Right cardiac atrium (tissue), 5 donors: ENCODE measurements around the gene SESN2. TPM values are rescaled to one million over a fixed set of nuclear protein-coding genes. Genes with fewer than 3 reads are reported as not detected.
"Not testable (repeated sequence)": the region's sequence is repeated elsewhere in the genome, so short reads cannot be mapped to it uniquely, and the experiment has no call there.

ENCODE experiments used
- ATAC-seq, 2 donors: fragments of 200-7000 bp; cut with Tn5 transposase; one replicate each; pipeline versions ENCODE4 v1.8.0 to v1.9.1; 2020; ENCODE audit warnings: moderate library complexity in 2 of 2, mild to moderate bottlenecking in 1 of 2
- DNase-seq, 3 donors: peaks; one replicate each; pipeline ENCODE4 v3.0.0-alpha.2; 2020
- H3K27ac ChIP-seq: one replicate; pipeline ENCODE4 v1.5.1; 2013; ENCODE audit warnings: mild to moderate bottlenecking, low read length, control low read depth, moderate library complexity
- H3K27me3 ChIP-seq: one replicate; pipeline ENCODE4 v1.6.1; 2013; ENCODE audit not compliant: control insufficient read depth, insufficient read depth
- H3K4me1 ChIP-seq: one replicate; pipeline ENCODE4 v1.6.1; 2013; ENCODE audit warnings: low read length; ENCODE audit not compliant: control insufficient read depth, insufficient read depth
- H3K4me3 ChIP-seq: one replicate; pipeline ENCODE4 v1.5.1; 2013; ENCODE audit warnings: low read length, control low read depth
- H3K9me3 ChIP-seq: one replicate; pipeline ENCODE4 v1.6.1; 2013; ENCODE audit warnings: low read length; ENCODE audit not compliant: control insufficient read depth
- WGBS: extraction: QIAGEN DNeasy Blood & Tissue Kit; methylation state at CpG from one replicate; pipeline ENCODE4 v1.1.7; 2013; 5-methylcytosine and 5-hydroxymethylcytosine counted together
- intact Hi-C, 4 donors: fragments of 100-400 bp; cut with DNase I; formaldehyde crosslinking; loops; one replicate each; pipeline versions ENCODE4 v1.11.0 to v1.14.0; 2022 to 2023
- polyA plus RNA-seq: library from polyadenylated mRNA; stranded (reverse); fragments of 200-250 nt; gene quantifications from one replicate; pipeline ENCODE4 v1.2.3, GENCODE V29; 2013
- total RNA-seq, 4 donors: library from RNA; stranded (reverse); fragmentation: NEBNext Ultra II Directional; extraction: Animal tissue kit (Norgen Biotek cat#: 25700); gene quantifications; one replicate each; pipeline ENCODE4 v1.2.1, GENCODE V29; 2021
- donor health status: healthy with polysubstance abuse.
- donor health status: DM: no; HTN: yes; CAD: no.
- donor health status: DM: no; HTN: no; CAD: no.
- donor health status: DM: no; HTN: yes; CAD: no; lungs with severe emphysema.
- donor health status: DM: yes; HTN: yes; CAD: no.

Gene SESN2
- total and polyA plus RNA-seq, 5 donors, result 3.1 to 3.8 (median 3.5) TPM

DNA sequence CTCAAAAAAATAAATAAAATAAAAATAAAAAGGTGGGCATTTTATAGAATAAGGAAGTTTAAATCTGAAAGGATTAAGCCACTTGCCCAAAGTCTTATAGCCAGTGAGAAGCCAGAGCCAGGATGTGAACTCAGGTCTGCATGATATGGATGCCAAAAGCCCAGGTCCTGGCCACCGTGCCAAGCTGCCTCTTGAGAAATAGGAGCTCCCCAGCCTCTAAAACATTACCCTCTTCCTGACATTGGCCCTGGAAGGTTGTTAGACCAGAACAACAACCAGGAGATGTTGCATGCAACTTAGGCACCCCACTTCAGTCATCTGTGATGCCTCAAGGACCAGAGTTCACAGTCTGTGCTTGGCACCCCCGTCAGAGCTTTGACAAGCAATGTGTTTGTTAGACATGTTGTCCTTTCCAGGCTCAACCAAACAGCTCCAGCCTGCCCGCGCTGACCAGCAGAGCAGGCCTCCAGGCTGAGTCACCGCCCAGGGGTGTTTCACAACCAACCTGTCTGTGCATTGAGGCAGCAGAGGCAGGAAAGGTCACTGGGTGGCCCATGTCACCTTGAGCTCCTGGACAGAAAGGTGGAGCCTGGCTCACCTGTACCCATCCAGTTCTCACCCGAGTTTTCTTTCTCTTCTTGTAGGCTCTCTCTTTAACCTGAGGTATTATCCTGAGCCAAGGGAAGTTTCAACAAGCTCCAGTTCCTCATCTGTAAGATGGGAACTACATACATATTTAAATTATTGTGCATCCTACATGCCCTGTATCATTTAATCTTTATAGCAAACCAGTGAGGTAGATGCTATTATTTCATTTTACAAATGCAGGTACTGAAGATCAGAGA lies 54.6 kb downstream of the SESN2 start:
- H3K4me1 ChIP-seq, result no peaks in the 10 kb centered on the region
- no peak overlapping the region for H3K27ac ChIP-seq
- peak; percentile 31 to 52 for ATAC-seq
- 79% methylated on average over 6 of the region's 6 CpGs for WGBS
- H3K4me3 ChIP-seq, result no peak overlapping the region
- intact Hi-C loops, result no loop called here
- no peaks in the 10 kb centered on the region for H3K27me3 ChIP-seq
- no peaks in the 10 kb centered on the region for H3K9me3 ChIP-seq
- peak in 1 of 3 donors; percentile 45 for DNase-seq

DNA sequence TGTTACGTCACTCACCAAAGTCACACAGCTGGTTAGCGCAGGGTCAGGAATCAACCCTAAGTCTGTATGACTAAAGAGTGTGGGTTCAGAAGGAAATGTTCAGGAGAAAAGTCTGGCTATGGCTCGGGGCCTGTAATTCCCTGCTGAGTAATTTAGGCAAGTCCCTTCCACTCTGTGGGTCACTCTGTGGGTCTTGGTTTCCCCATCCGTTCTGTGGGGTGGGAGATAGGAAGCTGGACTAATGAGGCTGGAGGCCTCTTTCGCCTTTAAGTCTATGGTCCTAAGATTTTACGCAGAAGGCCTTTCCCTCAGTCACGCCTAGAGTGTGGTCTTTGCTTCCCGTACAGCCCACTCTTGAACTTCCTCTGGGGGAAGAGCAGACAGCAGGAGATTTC lies 55.2 kb downstream of the SESN2 start:
- Histone ChIP-seq H3K4me1 (no peaks in the 10 kb centered on the region), H3K27ac (no peak overlapping the region), H3K4me3 (no peak overlapping the region), H3K9me3 (no peaks in the 10 kb centered on the region), H3K27me3 (no peaks in the 10 kb centered on the region)
- ATAC-seq (no peak), DNase-seq (no peak)
- WGBS, result 72% methylated on average over 8 of the region's 8 CpGs
- intact Hi-C loops, result no loop called here

DNA sequence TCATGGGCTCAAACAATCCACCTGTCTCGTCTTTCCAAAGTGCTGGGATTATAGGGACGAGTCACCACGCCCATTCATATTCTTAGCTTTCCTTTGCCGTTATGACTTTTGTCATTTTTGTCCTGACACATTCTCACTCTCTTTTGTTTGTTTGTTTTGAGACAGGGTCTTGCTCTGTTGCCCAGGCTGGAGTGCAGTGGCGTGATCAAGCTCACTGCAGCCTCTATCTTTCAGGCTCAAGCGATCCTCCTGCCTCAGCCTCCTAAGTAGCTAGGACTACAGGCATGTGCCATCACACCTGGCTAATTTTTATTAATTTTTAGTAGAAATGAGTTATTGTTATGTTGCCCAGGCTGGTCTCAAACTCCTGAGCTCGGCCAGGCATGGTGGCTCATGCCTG lies 57.7 kb downstream of the SESN2 start:
- 78% methylated on average over 7 of the region's 7 CpGs for WGBS
- ATAC-seq, result no peak
- no peaks in the 10 kb centered on the region for H3K27me3 ChIP-seq
- no peaks in the 10 kb centered on the region for H3K4me1 ChIP-seq
- intact Hi-C loops, result no loop called here
- H3K9me3 ChIP-seq, result no peaks in the 10 kb centered on the region
- H3K27ac ChIP-seq, result no peak overlapping the region
- no peak for DNase-seq
- no peak overlapping the region for H3K4me3 ChIP-seq

DNA sequence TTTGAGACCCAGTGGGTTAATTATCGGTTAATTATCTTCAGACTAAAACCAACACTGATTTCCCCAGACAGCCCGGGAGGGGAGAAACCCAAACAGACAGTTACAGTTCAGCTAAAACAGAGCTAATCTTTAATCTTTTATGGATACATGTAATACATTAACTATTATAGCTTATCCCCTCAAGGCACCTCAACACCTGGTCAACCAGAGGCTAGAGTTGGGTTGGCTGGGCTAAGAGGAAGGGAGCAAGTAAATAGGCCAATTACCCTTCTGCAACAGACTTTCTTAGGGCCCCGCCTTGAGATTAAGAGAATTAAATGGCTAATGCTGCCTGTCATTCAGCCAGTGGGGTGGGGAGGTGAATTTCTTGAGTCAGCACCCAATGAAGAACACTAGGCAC lies 62.9 kb downstream of the SESN2 start:
- no peaks in the 10 kb centered on the region for H3K9me3 ChIP-seq
- H3K27ac ChIP-seq, result no peak overlapping the region
- 73% methylated on average over 3 of the region's 3 CpGs for whole genome bisulfite sequencing
- ATAC-seq (peak in 1 of 2 donors; percentile 22), DNase-seq (no peak)
- intact Hi-C loops, result loop anchor here in 2 of 4 donors (10.0 kb wide), 2 partner anchors 67 to 77 kb away; partner anchors contain the start of gene SESN2 (in 1 of the 2)
- H3K4me1 ChIP-seq, result no peaks in the 10 kb centered on the region
- no peak overlapping the region for H3K4me3 ChIP-seq
- no peaks in the 10 kb centered on the region for H3K27me3 ChIP-seq

DNA sequence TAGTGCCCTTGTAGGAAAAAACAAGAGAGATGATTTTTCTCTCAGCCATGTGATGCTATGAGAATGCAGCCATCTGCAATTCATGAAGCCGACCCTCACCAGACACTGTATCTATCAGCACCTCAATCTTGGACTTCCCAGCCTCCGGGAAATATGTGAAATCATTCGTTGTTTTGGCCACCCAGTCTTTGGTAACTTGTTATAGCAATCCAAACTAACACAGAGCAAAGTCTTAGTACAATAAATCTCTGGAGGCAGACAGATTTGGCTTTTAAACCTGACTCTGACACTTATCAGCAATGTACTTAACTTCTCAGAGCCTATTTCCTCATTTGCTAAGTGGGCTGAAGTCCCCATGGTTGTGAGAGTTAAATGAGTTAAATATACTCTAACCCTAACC lies 64.4 kb downstream of the SESN2 start:
- Histone ChIP-seq H3K27me3 (no peaks in the 10 kb centered on the region), H3K4me1 (no peaks in the 10 kb centered on the region), H3K4me3 (no peak overlapping the region), H3K27ac (no peak overlapping the region), H3K9me3 (no peaks in the 10 kb centered on the region)
- DNase-seq, result no peak
- ATAC-seq, result no peak
- intact Hi-C loops, result loop anchor here in 2 of 4 donors (10.0 kb wide), 2 partner anchors 69 to 79 kb away; partner anchors contain the start of gene SESN2 (in 1 of the 2)
- 39% methylated on average over 3 of the region's 3 CpGs for WGBS

DNA sequence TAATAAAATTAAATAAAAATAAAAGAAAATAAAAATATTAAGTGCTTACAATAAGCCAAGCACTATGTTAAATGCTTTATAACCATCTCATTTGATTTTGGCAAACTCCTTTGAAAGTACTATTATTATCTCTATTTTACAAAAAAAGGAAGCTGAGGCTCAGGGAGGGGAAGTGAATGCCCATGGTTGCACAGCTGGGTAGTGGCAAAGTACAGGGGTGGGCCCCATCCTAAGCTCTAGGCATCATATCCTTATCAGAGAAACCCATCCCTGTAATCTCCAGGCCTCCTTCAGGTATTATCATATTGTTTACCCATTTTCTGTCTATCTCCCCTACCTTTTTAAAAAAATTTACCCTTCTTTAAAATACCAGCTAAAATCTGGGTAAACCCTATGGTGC lies 67.2 kb downstream of the SESN2 start:
- Histone ChIP-seq H3K4me1 (peaks cover 3% of the 10 kb centered on the region), H3K9me3 (no peaks in the 10 kb centered on the region), H3K4me3 (no peak overlapping the region), H3K27ac (no peak overlapping the region), H3K27me3 (no peaks in the 10 kb centered on the region)
- intact Hi-C loops, result loop anchor here in 2 of 4 donors (10.0 kb wide), 2 partner anchors 72 to 82 kb away; partner anchors contain the start of gene SESN2 (in 1 of the 2)
- no peak for ATAC-seq
- DNase-seq, result no peak

DNA sequence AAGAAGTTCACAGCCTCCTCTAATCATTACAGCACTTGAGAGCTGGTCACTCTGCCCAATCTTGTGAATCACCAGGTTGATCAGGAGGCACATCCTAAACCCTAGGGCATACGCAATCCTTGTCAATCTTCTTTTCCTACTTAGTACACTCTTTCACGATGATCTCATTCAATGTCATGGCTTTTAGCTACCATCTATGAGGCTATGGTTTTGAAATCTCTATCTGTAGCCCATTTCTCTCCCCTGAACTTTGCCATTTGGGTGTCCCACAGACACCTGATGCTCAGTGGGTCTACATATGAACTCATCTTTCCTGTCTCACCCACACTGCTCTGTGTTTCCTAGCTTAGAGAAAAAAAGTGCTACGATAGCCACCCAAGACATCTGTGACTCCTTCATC lies 67.7 kb downstream of the SESN2 start:
- Histone ChIP-seq H3K9me3 (no peaks in the 10 kb centered on the region), H3K27ac (no peak overlapping the region), H3K4me3 (no peak overlapping the region), H3K4me1 (peaks cover 3% of the 10 kb centered on the region), H3K27me3 (no peaks in the 10 kb centered on the region)
- ATAC-seq, result no peak
- no peak for DNase-seq
- 78% methylated on average over 3 of the region's 3 CpGs for WGBS
- intact Hi-C loops, result loop anchor here in 2 of 4 donors (10.0 kb wide), 2 partner anchors 72 to 82 kb away; partner anchors contain the start of gene SESN2 (in 1 of the 2)

DNA sequence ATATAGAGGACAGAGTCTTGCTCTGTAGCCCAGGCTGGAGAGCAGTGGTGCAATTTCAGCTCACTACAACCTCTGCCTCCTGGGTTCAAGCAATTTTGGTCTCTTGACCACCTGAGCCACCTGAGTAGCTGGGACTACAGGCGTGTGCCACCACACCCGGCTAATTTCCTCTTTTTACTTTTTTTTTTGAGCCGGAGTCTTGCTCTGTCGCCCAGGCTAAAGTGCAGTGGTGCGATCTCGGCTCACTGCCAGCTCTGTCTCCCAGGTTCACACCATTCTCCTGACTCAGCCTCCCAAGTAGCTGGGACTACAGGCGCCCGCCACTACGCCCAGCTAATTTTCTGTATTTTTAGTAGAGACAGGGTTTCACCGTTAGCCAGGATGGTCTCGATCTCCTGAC lies 68.1 kb downstream of the SESN2 start:
- not testable (repeated sequence) for H3K4me1 ChIP-seq, H3K27ac ChIP-seq, H3K4me3 ChIP-seq, H3K9me3 ChIP-seq, H3K27me3 ChIP-seq, ATAC-seq, DNase-seq
- 89% methylated on average over 11 of the region's 11 CpGs for WGBS
- intact Hi-C loops, result loop anchor here in 2 of 4 donors (10.0 kb wide), 2 partner anchors 73 to 83 kb away; partner anchors contain the start of gene SESN2 (in 1 of the 2)

DNA sequence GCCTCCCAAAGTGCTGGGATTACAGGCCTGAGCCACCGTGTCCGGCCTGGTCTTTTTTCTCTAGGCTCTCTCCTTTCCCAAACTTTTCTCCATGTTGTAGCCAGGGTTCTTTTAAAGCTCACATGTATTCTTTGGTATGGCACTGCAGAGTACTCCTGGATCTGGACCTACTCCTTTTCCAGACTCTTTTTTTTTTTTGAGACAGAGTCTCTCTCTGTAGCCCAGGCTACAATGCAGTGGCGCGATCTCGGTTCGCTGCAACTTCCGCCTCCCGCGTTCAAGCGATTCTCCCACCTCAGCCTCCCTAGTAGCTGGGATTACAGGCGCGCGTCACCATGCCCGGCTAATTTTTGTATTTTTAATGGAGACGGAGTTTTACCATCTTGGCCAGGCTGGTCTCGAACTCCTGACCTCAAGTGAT lies 68.9 kb downstream of the SESN2 start:
- H3K9me3 ChIP-seq, result no peaks in the 10 kb centered on the region
- WGBS, result 67% methylated on average over 16 of the region's 16 CpGs
- ATAC-seq (no peak), DNase-seq (peak in 2 of 3 donors; percentile 13 to 64)
- intact Hi-C loops, result loop anchor here in 2 of 4 donors (10.0 kb wide), 2 partner anchors 73 to 83 kb away; partner anchors contain the start of gene SESN2 (in 1 of the 2)
- H3K27ac ChIP-seq, result peak overlapping the region; percentile 98
- no peaks in the 10 kb centered on the region for H3K27me3 ChIP-seq
- peak overlapping the region; percentile 99 for H3K4me3 ChIP-seq
- peaks cover 3% of the 10 kb centered on the region for H3K4me1 ChIP-seq

DNA sequence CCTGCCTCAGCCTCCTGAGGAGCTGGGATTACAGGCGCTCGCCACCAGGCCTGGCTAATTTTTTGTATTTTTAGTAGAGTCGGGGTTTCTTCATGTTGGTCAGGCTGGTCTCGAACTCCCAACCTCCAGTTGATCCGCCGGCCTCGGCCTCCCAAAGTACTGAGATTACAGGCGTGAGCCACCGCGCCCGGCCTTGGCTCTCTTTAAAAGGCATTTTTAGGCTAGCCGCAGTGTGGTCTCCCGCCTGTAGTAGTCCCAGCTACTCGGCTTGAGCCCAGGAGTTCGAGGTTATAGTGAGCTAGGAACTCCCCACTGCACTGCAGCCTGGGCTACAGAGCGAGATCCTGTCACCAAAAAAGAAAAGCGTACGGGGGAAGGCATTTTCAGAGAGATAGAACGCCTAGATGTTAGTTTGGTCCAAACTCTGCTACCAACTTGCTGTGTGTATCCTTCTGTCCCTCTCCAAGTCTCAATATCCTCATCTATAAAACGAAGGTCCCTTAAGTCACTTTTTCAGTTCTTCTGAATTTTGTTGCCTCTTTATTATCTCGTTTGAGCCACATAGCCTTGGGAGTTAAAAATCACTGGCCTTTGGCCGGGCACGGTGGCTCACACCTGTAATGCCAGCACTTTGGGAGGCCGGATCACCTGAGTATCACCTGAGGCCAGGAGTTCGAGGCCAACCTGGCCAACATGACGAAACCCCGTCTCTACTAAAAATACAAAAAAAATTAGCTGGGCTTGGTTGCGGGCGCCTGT lies 70.3 kb downstream of the SESN2 start:
- peak in 1 of 2 donors; percentile 41 for ATAC-seq
- 42% methylated on average over 29 of the region's 29 CpGs for WGBS
- Histone ChIP-seq H3K4me3 (peak overlapping the region; percentile 99), H3K27me3 (no peaks in the 10 kb centered on the region), H3K27ac (peak overlapping the region; percentile 98), H3K9me3 (no peaks in the 10 kb centered on the region), H3K4me1 (peaks cover 3% of the 10 kb centered on the region)
- DNase-seq, result peak; percentile 28 to 60 (median 57)
- intact Hi-C loops, result loop anchor here in 2 of 4 donors (10.0 kb wide), 2 partner anchors 75 to 85 kb away; partner anchors contain the start of gene SESN2 (in 1 of the 2)
